Measurements from ENCODE around the gene PTN.
"Not testable (repeated sequence)": the region's sequence is repeated elsewhere in the genome, so short reads cannot be mapped to it uniquely, and the experiment has no call there.

Gene PTN

GRCh38 chr7:137262599-137262998, 80.9 kb downstream of the PTN start:
- FAIRE-seq: no peak

DNA sequence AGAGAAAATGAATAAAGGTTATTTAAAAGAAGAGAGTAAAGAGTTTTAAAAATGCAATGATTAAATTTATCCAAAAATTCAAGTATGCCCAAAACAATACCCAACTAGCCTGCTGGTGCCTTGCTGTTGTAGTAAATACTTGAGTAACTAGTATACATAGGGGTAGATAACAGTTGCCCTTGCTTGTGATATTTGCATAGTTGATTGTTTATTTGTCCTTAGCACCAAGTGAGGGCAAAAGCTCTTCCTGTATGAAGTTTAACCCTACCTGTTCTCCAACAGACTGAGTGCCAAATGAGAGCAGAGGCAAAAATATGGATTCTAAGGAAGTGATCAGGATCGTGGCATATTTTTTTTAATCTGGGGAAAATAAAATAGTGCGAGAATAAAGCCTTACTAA, 85.0 kb downstream of the PTN start:
- FAIRE-seq: no peak

- no peak for FAIRE-seq
These were observed 88.8 kb downstream of the PTN start for GRCh38 chr7:137254766-137255165.

DNA sequence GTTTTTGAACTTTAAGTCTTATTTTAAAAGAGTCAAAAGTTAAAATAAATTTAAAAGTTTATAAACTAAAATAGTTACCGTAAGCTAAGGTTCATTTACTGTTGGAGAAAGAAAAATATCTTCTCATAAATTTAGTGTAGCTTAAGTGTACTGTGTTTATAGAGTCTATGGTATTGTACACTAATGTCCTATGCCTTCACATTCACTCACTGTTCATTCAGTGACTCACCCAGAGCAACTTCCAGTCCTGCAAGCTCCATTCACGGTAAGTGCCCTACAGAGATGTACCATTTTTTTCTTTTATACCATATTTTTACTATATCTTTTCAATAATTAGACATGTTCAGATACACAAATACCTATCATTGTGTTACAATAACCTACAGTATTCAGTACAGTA, 97.6 kb downstream of the PTN start:
- FAIRE-seq: no peak

DNA sequence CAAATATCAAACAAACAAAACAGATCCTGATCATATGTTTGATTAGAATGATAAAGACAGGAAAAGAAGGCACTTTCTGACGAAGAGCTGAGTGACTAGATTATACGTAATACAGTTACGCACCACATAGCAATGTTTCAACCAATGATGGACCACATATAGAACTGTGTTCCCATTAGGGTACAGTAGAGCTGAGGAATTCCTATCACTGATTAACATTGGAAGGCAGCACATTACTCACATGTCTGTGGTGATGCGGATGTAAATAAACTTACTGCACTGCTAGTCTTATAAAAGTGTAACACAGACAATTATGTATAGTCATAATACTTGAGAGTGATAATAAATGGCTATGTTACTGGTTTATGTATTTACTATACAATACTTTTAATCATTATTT, 98.3 kb downstream of the PTN start:
- FAIRE-seq: no peak

DNA sequence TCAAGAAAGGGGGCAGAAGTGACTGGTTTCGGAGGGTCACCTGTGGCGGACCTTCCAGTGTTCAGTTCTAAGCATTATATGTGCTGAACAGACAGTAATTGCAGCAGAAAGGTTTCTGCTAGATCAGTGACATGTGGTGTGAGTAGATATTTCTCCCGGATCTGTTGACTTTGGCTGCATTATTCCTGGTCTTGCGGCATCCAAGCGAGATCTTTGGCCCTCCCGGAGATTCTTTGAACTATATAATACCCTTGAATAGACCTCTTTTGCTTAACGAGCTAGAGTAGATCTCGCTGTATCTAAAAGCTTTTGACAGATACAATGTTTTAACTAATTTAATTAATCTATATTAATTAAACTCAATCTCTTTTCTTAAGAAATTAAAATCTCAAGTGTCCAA, 99.8 kb downstream of the PTN start:
- no peak for FAIRE-seq

GRCh38 chr7:137242616-137243015, 100.9 kb downstream of the PTN start:
- no peak for FAIRE-seq

GRCh38 chr7:137241655-137242360, 101.7 kb downstream of the PTN start:
- FAIRE-seq: no peak

DNA sequence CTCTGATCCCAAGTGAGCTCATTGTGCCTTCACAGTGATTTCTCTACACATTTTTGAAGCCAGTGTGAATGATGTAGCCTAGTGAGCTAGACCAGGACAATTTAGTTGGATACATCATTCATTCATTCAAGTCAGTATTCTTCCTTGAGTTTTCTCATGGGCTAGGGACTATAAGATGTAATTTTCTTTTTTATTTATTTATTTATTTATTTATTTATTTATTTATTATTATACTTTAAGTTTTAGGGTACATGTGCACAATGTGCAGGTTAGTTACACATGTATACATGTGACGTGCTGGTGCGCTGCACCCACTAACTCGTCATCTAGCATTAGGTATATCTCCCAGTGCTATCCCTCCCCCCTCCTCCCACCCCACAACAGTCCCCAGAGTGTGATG, 104.3 kb downstream of the PTN start:
- FAIRE-seq: not testable (repeated sequence)

DNA sequence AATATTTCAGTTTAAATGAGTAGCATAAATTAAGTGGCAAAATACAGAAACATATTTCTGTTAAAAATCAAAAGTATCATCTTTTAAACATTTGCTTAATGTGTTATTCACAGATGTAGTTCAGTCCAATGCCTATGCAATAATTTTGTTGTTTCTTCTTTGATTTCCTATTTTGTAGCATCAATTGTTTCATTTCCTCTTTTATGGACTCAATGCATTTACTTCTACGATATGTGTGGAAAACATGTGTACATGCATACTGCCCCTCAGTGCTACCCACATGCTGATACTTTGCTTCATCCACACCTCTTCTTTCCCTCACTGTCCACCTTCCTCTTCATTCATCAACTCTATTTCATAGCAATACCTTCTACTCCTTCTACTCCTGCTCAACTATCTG, 108.1 kb downstream of the PTN start:
- no peak for FAIRE-seq

GRCh38 chr7:137231167-137231566, 112.4 kb downstream of the PTN start:
- no peak for FAIRE-seq

DNA sequence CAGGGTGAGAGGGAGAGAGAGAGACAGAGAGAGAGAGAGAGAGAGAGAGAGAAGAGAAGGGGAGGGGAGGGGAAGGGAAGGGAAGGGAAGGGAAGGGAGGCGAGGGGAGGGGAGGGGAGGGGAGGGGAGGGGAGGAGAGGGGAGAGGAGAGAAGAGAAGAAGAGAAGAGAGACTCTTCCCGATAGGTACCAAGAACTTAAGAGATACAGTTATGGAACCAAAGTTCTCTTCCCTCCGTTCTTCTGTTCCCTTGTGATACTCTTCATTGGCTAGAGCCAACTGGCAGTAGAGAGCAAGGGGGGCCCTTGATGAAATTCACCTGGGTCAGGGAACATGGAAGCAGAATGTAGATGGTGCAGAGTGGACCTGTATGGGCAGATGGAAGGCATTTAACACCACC, 122.1 kb downstream of the PTN start:
- FAIRE-seq: no peak

- no peak for FAIRE-seq
These were observed 129.8 kb downstream of the PTN start for GRCh38 chr7:137213744-137214143.

GRCh38 chr7:137209151-137209817, 134.2 kb downstream of the PTN start:
- no peak for FAIRE-seq

DNA sequence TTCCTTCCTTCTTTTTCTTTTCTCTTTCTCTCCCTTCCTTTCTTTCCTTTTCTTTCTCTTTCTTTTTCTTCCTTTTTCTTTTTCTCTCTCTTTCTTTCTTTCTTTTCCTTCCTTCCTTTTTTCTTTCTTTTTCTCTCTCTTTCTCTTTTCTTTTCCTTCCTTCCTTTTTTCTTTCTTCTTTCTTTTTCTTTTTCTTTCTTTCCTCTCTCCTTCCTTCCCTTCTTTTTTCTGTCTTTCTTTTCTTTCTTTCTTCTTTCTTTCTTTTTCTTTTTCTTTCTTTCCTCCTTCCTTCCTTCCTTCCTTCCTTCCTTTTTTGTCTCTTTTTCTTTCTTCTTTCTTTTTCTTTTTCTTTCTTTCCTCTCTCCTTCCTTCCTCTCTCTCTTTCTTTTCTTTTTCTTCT, 136.8 kb downstream of the PTN start:
- FAIRE-seq: no peak

DNA sequence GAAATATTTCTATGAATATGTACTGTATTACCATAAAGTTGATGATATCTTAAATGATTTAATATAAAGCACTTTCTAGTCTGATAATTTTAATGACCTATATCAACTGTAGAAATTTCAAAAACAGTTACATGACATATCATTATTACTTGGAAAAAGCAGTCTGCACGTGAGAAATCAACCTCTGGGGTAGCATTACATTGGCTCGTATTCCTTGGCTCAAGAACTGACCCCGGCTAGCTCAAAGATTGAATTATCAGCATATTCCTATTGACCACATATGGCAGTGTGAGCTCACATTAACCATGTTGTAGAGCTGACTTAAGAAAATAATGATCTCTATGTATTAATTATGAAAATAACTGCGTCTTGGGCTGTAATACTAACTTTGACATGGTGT, 139.3 kb downstream of the PTN start:
- no peak for FAIRE-seq

DNA sequence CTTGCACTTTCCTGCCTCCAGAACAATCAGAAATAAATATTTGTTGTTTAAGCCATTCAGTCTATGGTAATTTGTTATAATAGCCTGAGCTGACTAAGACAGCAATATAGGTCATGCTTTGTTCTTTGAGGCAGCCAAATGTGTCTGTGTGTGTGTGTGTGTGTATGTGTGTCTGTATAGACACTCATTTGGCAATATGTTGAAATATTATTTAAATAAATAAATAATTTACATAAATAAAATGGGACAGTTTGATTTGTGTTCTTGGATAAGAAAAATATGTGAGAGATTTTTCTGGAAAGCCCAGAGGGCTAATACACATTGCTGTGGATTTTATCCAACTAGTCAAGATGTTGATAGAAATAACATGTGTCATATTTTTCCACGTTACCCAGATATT, 140.2 kb downstream of the PTN start:
- no peak for FAIRE-seq

- no peak for FAIRE-seq
These were observed 146.9 kb downstream of the PTN start for GRCh38 chr7:137196648-137197047.

DNA sequence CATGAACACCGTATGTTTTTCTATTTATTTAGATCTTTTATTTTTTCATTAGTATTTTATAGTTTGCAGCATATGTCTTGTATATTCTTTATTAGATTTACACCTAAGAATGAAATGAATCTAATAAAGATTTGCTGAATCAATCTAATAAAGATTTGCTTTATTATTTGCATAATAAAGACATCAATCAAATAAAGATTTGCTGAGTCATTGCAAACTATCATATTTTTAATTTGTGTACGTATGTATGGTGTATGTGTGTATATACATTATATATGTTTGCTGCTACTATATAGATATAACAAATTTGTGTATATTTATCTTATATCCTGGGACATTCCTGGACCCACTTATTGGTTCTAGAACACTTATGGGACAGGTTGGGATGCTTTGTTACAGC, 147.5 kb downstream of the PTN start:
- no peak for FAIRE-seq

- FAIRE-seq: not testable (repeated sequence)
These were observed 161.9 kb downstream of the PTN start for GRCh38 chr7:137181619-137182018.
